ENCODE data around the gene ACP4. TPM values are rescaled to one million over a fixed set of nuclear protein-coding genes. Genes with fewer than 3 reads are reported as not detected.
"Not testable (repeated sequence)": the region's sequence is repeated elsewhere in the genome, so short reads cannot be mapped to it uniquely, and the experiment has no call there.

Gene ACP4
- polyA plus RNA-seq, 3 donors = not detected

DNA sequence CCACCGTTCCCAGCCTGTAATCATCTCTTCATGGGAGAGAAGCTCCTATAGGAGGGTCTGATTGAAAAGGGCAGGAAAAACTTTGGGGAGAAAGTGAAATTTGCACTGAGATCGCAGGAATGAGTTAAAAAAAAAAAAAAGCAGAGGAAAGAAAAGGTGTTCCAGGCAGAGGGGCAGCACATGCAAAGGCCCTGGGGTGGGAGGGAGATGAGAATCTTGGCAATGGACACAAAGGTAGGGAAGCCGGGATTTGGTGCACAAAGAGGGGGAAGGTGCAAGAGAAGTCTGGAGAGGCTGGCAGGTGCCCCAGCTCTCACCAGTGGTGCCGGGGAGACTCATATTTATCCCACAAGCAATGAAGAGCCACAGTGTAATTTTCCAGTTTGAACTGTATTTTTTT is 36.3 kb upstream of the ACP4 start:
- no peak overlapping the region for H3K27ac Mint-ChIP-seq
- Histone ChIP-seq H3K36me3 (replicated peaks in 1 of 2; ENCODE audit: control insufficient read depth in 1 of 2, insufficient read depth in 2 of 2, low read length in 2 of 2) (no peaks in the 10 kb centered on the region), H3K27ac (ENCODE audit: low read depth in 1 of 2, low read length in 2 of 2) (no peak overlapping the region), H3K79me2 (ENCODE audit: insufficient read depth, low read length) (no peaks in the 10 kb centered on the region), H3K9me3 (replicated peaks in 1 of 2; ENCODE audit: control insufficient read depth in 1 of 2, insufficient read depth in 1 of 2, low read length in 2 of 2) (no peaks in the 10 kb centered on the region), H4K20me1 (ENCODE audit: insufficient read depth, low read length) (no peaks in the 10 kb centered on the region), H3K4me3 (replicated peaks in 1 of 3; ENCODE audit: low read depth in 2 of 3, low read length in 3 of 3) (no peak overlapping the region), H3K4me1 (ENCODE audit: control insufficient read depth in 1 of 2, insufficient read depth in 2 of 2, low read length in 2 of 2) (no peaks in the 10 kb centered on the region), H3K4me2 (replicated peaks; ENCODE audit: extremely low read depth, low read length, poor library complexity, severe bottlenecking) (no peak overlapping the region), H3K9ac (ENCODE audit: insufficient read depth, low read length, poor library complexity, severe bottlenecking) (no peak overlapping the region), H2AFZ (ENCODE audit: insufficient read depth, low read depth, low read length, poor library complexity, severe bottlenecking) (no peak overlapping the region), H3K27me3 (ENCODE audit: control insufficient read depth in 2 of 2, insufficient read depth in 2 of 2, low read length in 2 of 2) (no peaks in the 10 kb centered on the region)
- no peaks in the 10 kb centered on the region for H3K4me1 Mint-ChIP-seq
- H3K9me3 Mint-ChIP-seq = peaks cover 0 to 3% (median 0%) of the 10 kb centered on the region in 7 donors
- H3K27me3 Mint-ChIP-seq (ENCODE audit: low read depth in 3 of 3) = peaks cover 13 to 25% (median 17%) of the 10 kb centered on the region in 3 donors
- H3K4me3 Mint-ChIP-seq = no peak overlapping the region
- intact Hi-C loops (cut with micrococcal nuclease) = no loop called here
- 93% methylated on average over 2 of the region's 4 CpGs for WGBS (ENCODE audit: insufficient coverage)
- TF ChIP-seq CTCF (IDR thresholded peaks at IDR 0.05) = no peak
- no peaks in the 10 kb centered on the region for H3K36me3 Mint-ChIP-seq
- DNase-seq = no peak

GRCh38 chr19:50756244-50756643 is 34.0 kb upstream of the ACP4 start:
- H4K20me1 ChIP-seq (ENCODE audit: insufficient read depth, low read length); H3K36me3 ChIP-seq (replicated peaks in 1 of 2; ENCODE audit: control insufficient read depth in 1 of 2, insufficient read depth in 2 of 2, low read length in 2 of 2); H3K27me3 ChIP-seq (ENCODE audit: control insufficient read depth in 2 of 2, insufficient read depth in 2 of 2, low read length in 2 of 2); H3K4me3 ChIP-seq (replicated peaks in 1 of 3; ENCODE audit: low read depth in 2 of 3, low read length in 3 of 3); H3K4me1 Mint-ChIP-seq; H3K9me3 ChIP-seq (replicated peaks in 1 of 2; ENCODE audit: control insufficient read depth in 1 of 2, insufficient read depth in 1 of 2, low read length in 2 of 2); H3K9ac ChIP-seq (ENCODE audit: insufficient read depth, low read length, poor library complexity, severe bottlenecking); H3K79me2 ChIP-seq (ENCODE audit: insufficient read depth, low read length); H3K4me1 ChIP-seq (ENCODE audit: control insufficient read depth in 1 of 2, insufficient read depth in 2 of 2, low read length in 2 of 2); H2AFZ ChIP-seq (ENCODE audit: insufficient read depth, low read depth, low read length, poor library complexity, severe bottlenecking); H3K27ac ChIP-seq (ENCODE audit: low read depth in 1 of 2, low read length in 2 of 2); H3K36me3 Mint-ChIP-seq; H3K4me3 Mint-ChIP-seq; DNase-seq; intact Hi-C loops (cut with micrococcal nuclease); H3K4me2 ChIP-seq (replicated peaks; ENCODE audit: extremely low read depth, low read length, poor library complexity, severe bottlenecking): not testable (repeated sequence)
- H3K27ac Mint-ChIP-seq = peak overlapping the region in 1 of 7 donors; percentile 78
- 74% methylated on average over 5 of the region's 8 CpGs for WGBS (ENCODE audit: insufficient coverage)
- H3K9me3 Mint-ChIP-seq = peaks cover 0 to 18% (median 9%) of the 10 kb centered on the region in 7 donors
- H3K27me3 Mint-ChIP-seq (ENCODE audit: low read depth in 3 of 3) = peaks cover 10 to 25% (median 15%) of the 10 kb centered on the region in 3 donors

- not testable (repeated sequence) for H3K27ac Mint-ChIP-seq, DNase-seq, H3K36me3 Mint-ChIP-seq
These were observed 32.6 kb upstream of the ACP4 start for GRCh38 chr19:50757624-50758023.

GRCh38 chr19:50759076-50759475 is 31.1 kb upstream of the ACP4 start:
- 97% methylated on average over 7 of the region's 18 CpGs for WGBS (ENCODE audit: insufficient coverage)
- H3K27me3 ChIP-seq (ENCODE audit: control insufficient read depth in 2 of 2, insufficient read depth in 2 of 2, low read length in 2 of 2); H3K4me1 Mint-ChIP-seq; H3K27ac Mint-ChIP-seq; H4K20me1 ChIP-seq (ENCODE audit: insufficient read depth, low read length); H3K36me3 ChIP-seq (replicated peaks in 1 of 2; ENCODE audit: control insufficient read depth in 1 of 2, insufficient read depth in 2 of 2, low read length in 2 of 2); H3K4me1 ChIP-seq (ENCODE audit: control insufficient read depth in 1 of 2, insufficient read depth in 2 of 2, low read length in 2 of 2); H2AFZ ChIP-seq (ENCODE audit: insufficient read depth, low read depth, low read length, poor library complexity, severe bottlenecking); H3K27ac ChIP-seq (ENCODE audit: low read depth in 1 of 2, low read length in 2 of 2); intact Hi-C loops (cut with micrococcal nuclease); H3K4me3 ChIP-seq (replicated peaks in 1 of 3; ENCODE audit: low read depth in 2 of 3, low read length in 3 of 3); H3K4me2 ChIP-seq (replicated peaks; ENCODE audit: extremely low read depth, low read length, poor library complexity, severe bottlenecking); H3K79me2 ChIP-seq (ENCODE audit: insufficient read depth, low read length); H3K9me3 ChIP-seq (replicated peaks in 1 of 2; ENCODE audit: control insufficient read depth in 1 of 2, insufficient read depth in 1 of 2, low read length in 2 of 2); DNase-seq; H3K36me3 Mint-ChIP-seq; H3K4me3 Mint-ChIP-seq; H3K9ac ChIP-seq (ENCODE audit: insufficient read depth, low read length, poor library complexity, severe bottlenecking): not testable (repeated sequence)
- peaks cover 11 to 23% (median 12%) of the 10 kb centered on the region in 3 donors for H3K27me3 Mint-ChIP-seq (ENCODE audit: low read depth in 3 of 3)
- peaks cover 0 to 18% (median 9%) of the 10 kb centered on the region in 7 donors for H3K9me3 Mint-ChIP-seq

More at GRCh38 chr19:50757624-50758023, 32.6 kb upstream of the ACP4 start:
- H3K9ac ChIP-seq (ENCODE audit: insufficient read depth, low read length, poor library complexity, severe bottlenecking); H3K27me3 ChIP-seq (ENCODE audit: control insufficient read depth in 2 of 2, insufficient read depth in 2 of 2, low read length in 2 of 2); H3K4me2 ChIP-seq (replicated peaks; ENCODE audit: extremely low read depth, low read length, poor library complexity, severe bottlenecking); H3K27ac ChIP-seq (ENCODE audit: low read depth in 1 of 2, low read length in 2 of 2); H3K9me3 ChIP-seq (replicated peaks in 1 of 2; ENCODE audit: control insufficient read depth in 1 of 2, insufficient read depth in 1 of 2, low read length in 2 of 2); H3K4me1 Mint-ChIP-seq; H2AFZ ChIP-seq (ENCODE audit: insufficient read depth, low read depth, low read length, poor library complexity, severe bottlenecking); intact Hi-C loops (cut with micrococcal nuclease); H4K20me1 ChIP-seq (ENCODE audit: insufficient read depth, low read length); H3K4me3 Mint-ChIP-seq; H3K79me2 ChIP-seq (ENCODE audit: insufficient read depth, low read length); H3K4me1 ChIP-seq (ENCODE audit: control insufficient read depth in 1 of 2, insufficient read depth in 2 of 2, low read length in 2 of 2); H3K36me3 ChIP-seq (replicated peaks in 1 of 2; ENCODE audit: control insufficient read depth in 1 of 2, insufficient read depth in 2 of 2, low read length in 2 of 2); H3K4me3 ChIP-seq (replicated peaks in 1 of 3; ENCODE audit: low read depth in 2 of 3, low read length in 3 of 3): not testable (repeated sequence)
- no CpG with 5 or more reads among the region's 3 CpGs for WGBS (ENCODE audit: insufficient coverage)
- Mint-ChIP-seq H3K27me3 (ENCODE audit: low read depth in 3 of 3) (peaks cover 11 to 25% (median 14%) of the 10 kb centered on the region in 3 donors), H3K9me3 (peaks cover 0 to 18% (median 9%) of the 10 kb centered on the region in 7 donors)

Data from CD14-positive monocyte (primary cell).